Type B pancreatic cell (in vitro differentiated cells): ENCODE data around the gene RUNX1. TPM values are rescaled to one million over a fixed set of nuclear protein-coding genes. Genes with fewer than 3 reads are reported as not detected.

Experiments
- DNase-seq: peaks from one replicate; pipeline ENCODE4 v3.0.0; 2021; ENCODE audit warnings: mixed read lengths; ENCODE audit not compliant: unreplicated experiment; ENCODE audit errors: extremely low spot score
- H3K27ac Mint-ChIP-seq: 2 replicates; pipeline ENCODE4 v1.8.0; 2021; ENCODE audit warnings: mild to moderate bottlenecking, mixed read lengths
- H3K27me3 Mint-ChIP-seq: 2 replicates; pipeline ENCODE4 v1.8.0; 2021; ENCODE audit warnings: mixed read lengths
- H3K36me3 Mint-ChIP-seq: 2 replicates; pipeline ENCODE4 v1.8.0; 2021; ENCODE audit warnings: mixed read lengths
- H3K4me1 Mint-ChIP-seq: one replicate; pipeline ENCODE4 v1.8.0; 2021; ENCODE audit warnings: mixed read lengths; ENCODE audit not compliant: unreplicated experiment
- H3K4me3 Mint-ChIP-seq: 2 replicates; pipeline ENCODE4 v1.8.0; 2021; ENCODE audit warnings: mild to moderate bottlenecking, mixed read lengths
- H3K9me3 Mint-ChIP-seq: 2 replicates; pipeline ENCODE4 v1.8.0; 2021; ENCODE audit warnings: mixed read lengths
- total RNA-seq: library from RNA; stranded (reverse); gene quantifications from 2 replicates; pipeline ENCODE4 v1.2.1, GENCODE V29; 2021; ENCODE audit warnings: low replicate concordance
- TF ChIP-seq, protein P1 (sequence below): fragments of 200-600 bp; sonication (generic); conservative IDR thresholded peaks from 2 replicates; pipeline ENCODE4 v1.5.0; 2021; ENCODE audit warnings: antibody characterized with exemption, mild to moderate bottlenecking

RUNX1 gene
- total RNA-seq, 1 donor from 2014 or later: 11.9 TPM

DNA sequence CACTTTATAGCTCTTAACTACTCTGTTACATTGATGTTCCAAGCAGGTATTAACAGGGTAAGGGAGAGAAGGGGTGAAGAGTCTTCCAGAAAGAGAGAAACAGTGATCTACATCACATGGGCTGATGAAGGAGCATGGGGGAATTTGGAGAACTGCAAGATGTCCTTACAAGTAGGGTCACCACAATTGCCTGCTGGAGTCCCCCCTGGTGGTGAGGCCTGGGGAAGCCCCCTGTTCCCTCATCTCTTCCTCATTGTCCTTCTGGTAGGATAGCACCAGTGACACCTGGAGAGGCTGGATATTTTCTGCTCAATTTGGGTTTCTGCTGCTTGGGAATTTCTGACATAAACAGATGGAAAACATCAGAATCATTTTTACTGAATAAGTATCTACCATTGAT lies 126.6 kb downstream of the RUNX1 start:
- DNase-seq: no peak
- TF ChIP-seq, protein P1, sequence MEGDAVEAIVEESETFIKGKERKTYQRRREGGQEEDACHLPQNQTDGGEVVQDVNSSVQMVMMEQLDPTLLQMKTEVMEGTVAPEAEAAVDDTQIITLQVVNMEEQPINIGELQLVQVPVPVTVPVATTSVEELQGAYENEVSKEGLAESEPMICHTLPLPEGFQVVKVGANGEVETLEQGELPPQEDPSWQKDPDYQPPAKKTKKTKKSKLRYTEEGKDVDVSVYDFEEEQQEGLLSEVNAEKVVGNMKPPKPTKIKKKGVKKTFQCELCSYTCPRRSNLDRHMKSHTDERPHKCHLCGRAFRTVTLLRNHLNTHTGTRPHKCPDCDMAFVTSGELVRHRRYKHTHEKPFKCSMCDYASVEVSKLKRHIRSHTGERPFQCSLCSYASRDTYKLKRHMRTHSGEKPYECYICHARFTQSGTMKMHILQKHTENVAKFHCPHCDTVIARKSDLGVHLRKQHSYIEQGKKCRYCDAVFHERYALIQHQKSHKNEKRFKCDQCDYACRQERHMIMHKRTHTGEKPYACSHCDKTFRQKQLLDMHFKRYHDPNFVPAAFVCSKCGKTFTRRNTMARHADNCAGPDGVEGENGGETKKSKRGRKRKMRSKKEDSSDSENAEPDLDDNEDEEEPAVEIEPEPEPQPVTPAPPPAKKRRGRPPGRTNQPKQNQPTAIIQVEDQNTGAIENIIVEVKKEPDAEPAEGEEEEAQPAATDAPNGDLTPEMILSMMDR: no peak
- H3K36me3 Mint-ChIP-seq: no peaks in the 10 kb centered on the region
- no peaks in the 10 kb centered on the region for H3K4me1 Mint-ChIP-seq
- H3K4me3 Mint-ChIP-seq: no peak overlapping the region
- no peaks in the 10 kb centered on the region for H3K9me3 Mint-ChIP-seq
- peaks cover 2% of the 10 kb centered on the region for H3K27me3 Mint-ChIP-seq
- no peak overlapping the region for H3K27ac Mint-ChIP-seq

DNA sequence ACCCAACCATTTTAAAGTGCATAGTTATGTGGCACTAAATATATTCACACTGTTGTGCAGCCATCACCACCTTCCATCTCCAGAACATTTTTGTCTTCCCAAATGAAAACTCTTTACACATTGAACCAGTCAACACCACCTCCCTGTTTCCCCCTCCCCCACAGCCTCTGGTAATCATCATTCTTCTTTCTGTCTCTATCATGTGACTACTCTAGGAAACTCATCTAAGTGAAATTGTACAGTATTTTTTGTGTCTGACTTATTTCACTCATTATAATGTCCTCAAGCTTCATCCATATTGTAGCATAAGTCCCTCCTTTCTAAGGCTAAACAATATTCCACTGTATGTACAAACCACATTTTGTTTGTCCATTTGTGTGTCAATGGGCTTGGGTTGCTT lies 128.0 kb downstream of the RUNX1 start:
- Mint-ChIP-seq H3K36me3 (no peaks in the 10 kb centered on the region), H3K4me3 (no peak overlapping the region), H3K27ac (no peak overlapping the region), H3K4me1 (peaks cover 4% of the 10 kb centered on the region), H3K27me3 (peaks cover 5% of the 10 kb centered on the region), H3K9me3 (no peaks in the 10 kb centered on the region)
- DNase-seq: no peak
- TF ChIP-seq, protein P1: no peak

DNA sequence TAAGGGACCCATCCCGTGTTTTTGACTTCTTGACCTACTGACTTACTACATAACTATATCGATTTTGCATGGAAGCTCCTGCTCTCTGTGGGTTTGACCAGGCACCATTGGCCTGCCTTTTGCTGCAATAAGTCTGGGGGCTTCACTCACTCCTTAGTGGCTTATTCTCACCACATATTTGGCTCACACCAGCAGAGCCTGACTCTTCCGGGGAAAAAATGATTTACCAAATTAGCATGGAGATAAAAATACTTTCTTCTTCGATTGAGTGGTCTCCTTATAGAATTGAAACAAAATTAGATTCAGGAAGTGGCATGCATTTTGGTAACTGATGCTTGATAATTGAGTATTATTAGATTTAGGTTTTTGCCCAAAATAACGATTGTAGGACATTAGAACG lies 129.7 kb downstream of the RUNX1 start:
- no peaks in the 10 kb centered on the region for H3K36me3 Mint-ChIP-seq
- peaks cover 10% of the 10 kb centered on the region for H3K4me1 Mint-ChIP-seq
- peaks cover 5% of the 10 kb centered on the region for H3K27me3 Mint-ChIP-seq
- no peak for DNase-seq
- no peak overlapping the region for H3K27ac Mint-ChIP-seq
- no peaks in the 10 kb centered on the region for H3K9me3 Mint-ChIP-seq
- TF ChIP-seq, protein P1: no peak
- H3K4me3 Mint-ChIP-seq: no peak overlapping the region

DNA sequence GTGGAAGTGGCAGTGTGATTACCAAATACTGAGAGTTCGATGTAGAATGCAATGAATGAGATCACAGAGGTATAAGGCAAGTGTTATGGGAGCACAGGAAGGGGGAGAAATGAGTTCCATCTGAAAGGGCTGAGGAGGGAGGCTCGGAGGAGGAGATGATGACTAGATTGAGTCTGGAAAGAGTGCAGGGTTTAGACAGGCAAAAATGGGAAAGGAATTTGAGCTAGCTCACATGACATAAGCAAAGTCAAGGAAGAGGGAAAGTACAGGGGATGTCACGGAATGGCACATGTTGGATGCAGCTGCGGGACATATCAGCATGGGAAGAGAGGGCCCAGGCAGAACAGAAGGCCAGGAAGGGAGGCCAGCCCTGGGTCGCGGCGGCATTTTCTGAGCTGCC lies 132.7 kb downstream of the RUNX1 start:
- Mint-ChIP-seq H3K36me3 (no peaks in the 10 kb centered on the region), H3K4me1 (peaks cover 16% of the 10 kb centered on the region), H3K9me3 (no peaks in the 10 kb centered on the region), H3K27ac (no peak overlapping the region), H3K4me3 (no peak overlapping the region), H3K27me3 (peaks cover 19% of the 10 kb centered on the region)
- no peak for DNase-seq
- TF ChIP-seq, protein P1: no peak

DNA sequence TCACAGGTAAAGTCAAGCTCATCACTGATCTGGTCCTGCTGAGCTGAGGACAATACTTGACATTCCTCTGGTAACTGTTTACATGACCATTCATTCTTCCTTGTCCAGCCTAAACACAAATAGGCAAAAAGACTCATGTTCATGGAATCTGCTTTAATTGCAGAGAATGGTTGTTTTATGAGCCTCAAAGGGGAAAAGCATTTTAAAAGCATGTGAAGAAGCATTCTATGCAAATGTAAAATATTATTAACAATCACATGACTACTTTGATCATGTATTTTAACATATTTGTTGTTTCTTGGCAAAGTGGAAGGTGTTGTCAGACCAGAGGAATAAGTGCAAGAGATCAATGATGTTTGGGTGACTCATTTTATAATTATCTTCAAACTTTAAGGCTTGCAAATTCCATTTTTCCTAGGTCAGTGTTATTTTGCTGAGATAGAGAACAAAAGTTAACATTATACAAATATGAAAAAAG lies 133.7 kb downstream of the RUNX1 start:
- Mint-ChIP-seq H3K36me3 (no peaks in the 10 kb centered on the region), H3K27me3 (peaks cover 19% of the 10 kb centered on the region), H3K27ac (no peak overlapping the region), H3K4me1 (peaks cover 16% of the 10 kb centered on the region), H3K9me3 (no peaks in the 10 kb centered on the region), H3K4me3 (no peak overlapping the region)
- no peak for DNase-seq
- TF ChIP-seq, protein P1: no peak

DNA sequence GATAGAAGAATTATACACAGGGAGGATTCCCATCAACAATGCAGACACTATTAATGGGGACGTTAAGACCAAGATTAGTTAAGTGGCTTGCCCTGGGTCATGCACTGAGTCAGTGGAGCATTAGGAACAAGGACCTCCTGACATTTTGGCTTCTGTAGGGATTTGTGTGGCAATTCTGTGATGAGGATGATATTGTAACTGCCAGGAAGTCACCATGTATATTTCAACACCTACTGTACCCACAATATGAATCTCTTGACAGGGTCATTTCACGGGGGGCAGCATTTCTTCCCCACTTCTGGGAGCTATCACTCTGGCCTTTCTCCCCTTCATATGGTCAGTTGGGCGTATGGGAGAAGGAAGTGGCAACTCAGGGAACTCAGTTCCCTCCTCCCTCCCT lies 134.9 kb downstream of the RUNX1 start:
- H3K4me1 Mint-ChIP-seq: peaks cover 20% of the 10 kb centered on the region
- peaks cover 20% of the 10 kb centered on the region for H3K27me3 Mint-ChIP-seq
- TF ChIP-seq, protein P1: no peak
- no peak overlapping the region for H3K4me3 Mint-ChIP-seq
- no peaks in the 10 kb centered on the region for H3K9me3 Mint-ChIP-seq
- no peaks in the 10 kb centered on the region for H3K36me3 Mint-ChIP-seq
- H3K27ac Mint-ChIP-seq: no peak overlapping the region
- DNase-seq: no peak
